H1 (cell line): ENCODE measurements around the gene LZTFL1. TPM values are rescaled to one million over a fixed set of nuclear protein-coding genes. Genes with fewer than 3 reads are reported as not detected.

ENCODE experiments used
- CTCF ChIA-PET: fragments of 300-600 bp; sonication (Branson Sonifier 250); formaldehyde crosslinking; loops from one replicate; lab custom pipeline; 2021; ENCODE audit not compliant: partially characterized antibody; lab: Charles Lee
- POLR2A ChIA-PET: fragments of 300-600 bp; sonication (Branson Sonifier 250); formaldehyde crosslinking; loops from one replicate; lab custom pipeline; 2021; ENCODE audit warnings: inconsistent platforms; ENCODE audit not compliant: partially characterized antibody; lab: Charles Lee
- DNase-seq, 2 experiments: peaks; one replicate each; pipeline versions ENCODE4 v3.0.0 to v3.0.0-alpha.2; 2010 to 2022; ENCODE audit warnings: low spot score in 2 of 2, low read depth in 1 of 2, mixed read lengths in 1 of 2
- FAIRE-seq: peaks from 2 replicates; lab custom pipeline; 2011; peaks lifted over from hg19 to GRCh38; lab: Jason Lieb, UNC
- H2AFZ ChIP-seq: 2 replicates; pipeline ENCODE4 v1.8.1; 2012; ENCODE audit warnings: low read length, inconsistent platforms
- H2AK5ac ChIP-seq: 2 replicates; pipeline ENCODE4 v1.6.1; 2013; ENCODE audit warnings: low read depth, low read length
- H2BK120ac ChIP-seq: replicated peaks from 2 replicates; pipeline ENCODE3; 2013; ENCODE audit warnings: low read depth, low read length, inconsistent platforms
- H2BK12ac ChIP-seq: 2 replicates; pipeline ENCODE4 v1.6.1; 2013; ENCODE audit warnings: low read depth, low read length
- H2BK15ac ChIP-seq: 2 replicates; pipeline ENCODE4 v1.6.1; 2013; ENCODE audit warnings: low read length
- H2BK20ac ChIP-seq: 2 replicates; pipeline ENCODE4 v1.6.1; 2013; ENCODE audit warnings: low read length
- H2BK5ac ChIP-seq: 2 replicates; pipeline ENCODE4 v1.6.1; 2013; ENCODE audit warnings: low read depth, low read length
- H3K14ac ChIP-seq: 2 replicates; pipeline ENCODE4 v1.6.1; 2013; ENCODE audit warnings: inconsistent platforms; ENCODE audit not compliant: insufficient read length
- H3K18ac ChIP-seq: 2 replicates; pipeline ENCODE4 v1.6.1; 2013; ENCODE audit warnings: low read length; ENCODE audit errors: extremely low read depth
- H3K23ac ChIP-seq: 2 replicates; pipeline ENCODE4 v1.6.1; 2013; ENCODE audit warnings: inconsistent platforms; ENCODE audit not compliant: insufficient read length
- H3K23me2 ChIP-seq: 2 replicates; pipeline ENCODE4 v1.6.1; 2013; ENCODE audit warnings: low read depth, low read length
- H3K27ac ChIP-seq: 2 replicates; pipeline ENCODE4 v1.6.1; 2011; ENCODE audit warnings: low read depth, low read length, inconsistent platforms
- H3K27me3 ChIP-seq, 4 experiments: replicated peaks in 1 of 4; 1 replicate in 1 of 4; 2 replicates in 3 of 4; pipeline versions ENCODE4 v1.6.1 to v1.8.1; 2011 to 2013; ENCODE audit warnings: low read length in 3 of 4, mild to moderate bottlenecking in 3 of 4, inconsistent platforms in 2 of 4, mixed read lengths in 2 of 4, moderate library complexity in 1 of 4; ENCODE audit not compliant: control insufficient read depth in 3 of 4, insufficient read depth in 3 of 4; ENCODE audit errors: extremely low read depth in 1 of 4
- H3K36me3 ChIP-seq, 4 experiments: 2 replicates each; pipeline versions ENCODE4 v1.6.1 to v1.8.1; 2011 to 2013; ENCODE audit warnings: mild to moderate bottlenecking in 4 of 4, low read length in 3 of 4, moderate library complexity in 2 of 4, control low read depth in 1 of 4, inconsistent platforms in 1 of 4; ENCODE audit not compliant: insufficient read depth in 4 of 4, control insufficient read depth in 2 of 4
- H3K4ac ChIP-seq: replicated peaks from 2 replicates; pipeline ENCODE3; 2013; ENCODE audit warnings: low read length, low read depth, mixed read lengths, inconsistent platforms; ENCODE audit not compliant: insufficient read length
- H3K4me1 ChIP-seq, 4 experiments: replicated peaks in 1 of 4; 1 replicate in 1 of 4; 2 replicates in 3 of 4; pipeline versions ENCODE4 v1.6.1 to v1.8.1; 2011 to 2013; ENCODE audit warnings: low read length in 3 of 4, inconsistent platforms in 2 of 4, mixed read lengths in 1 of 4; ENCODE audit not compliant: insufficient read depth in 4 of 4, control insufficient read depth in 3 of 4
- H3K4me2 ChIP-seq, 2 experiments: 2 replicates each; pipeline versions ENCODE4 v1.6.1 to v1.8.1; 2011 to 2013; ENCODE audit warnings: low read depth in 2 of 2, low read length in 2 of 2, control low read depth in 1 of 2, inconsistent platforms in 1 of 2, mild to moderate bottlenecking in 1 of 2; ENCODE audit not compliant: insufficient read depth in 1 of 2
- H3K4me3 ChIP-seq, 4 experiments: fragments of 200-600, 300-600 bp in 1 of 4; sonication (generic), shearing (Covaris generic), sonication (Bioruptor Twin) in 1 of 4; 2 replicates each; pipeline versions ENCODE4 v1.5.1 to v1.8.1; 2011 to 2016; ENCODE audit warnings: low read length in 4 of 4, low read depth in 3 of 4, control low read depth in 2 of 4, inconsistent platforms in 2 of 4, mild to moderate bottlenecking in 2 of 4, mixed read lengths in 1 of 4, moderate library complexity in 1 of 4; ENCODE audit not compliant: insufficient read depth in 2 of 4; ENCODE audit errors: extremely low read depth in 1 of 4
- H3K56ac ChIP-seq: replicated peaks from 2 replicates; pipeline ENCODE3; 2013; ENCODE audit warnings: low read depth, mild to moderate bottlenecking, mixed read lengths, low read length, inconsistent platforms; ENCODE audit not compliant: insufficient read length
- H3K79me1 ChIP-seq: 2 replicates; pipeline ENCODE4 v1.6.1; 2013; ENCODE audit warnings: low read depth, low read length, control low read depth
- H3K79me2 ChIP-seq, 2 experiments: 2 replicates each; pipeline versions ENCODE4 v1.6.1 to v1.8.1; 2012 to 2013; ENCODE audit warnings: low read length in 2 of 2, mild to moderate bottlenecking in 2 of 2, inconsistent platforms in 1 of 2; ENCODE audit not compliant: insufficient read depth in 2 of 2, control insufficient read depth in 1 of 2
- H3K9ac ChIP-seq, 4 experiments: replicated peaks in 1 of 4; 1 replicate in 1 of 4; 2 replicates in 3 of 4; pipeline versions ENCODE4 v1.6.1 to v1.8.1; 2011 to 2013; ENCODE audit warnings: low read depth in 3 of 4, low read length in 3 of 4, control low read depth in 2 of 4, mild to moderate bottlenecking in 2 of 4, moderate library complexity in 2 of 4, inconsistent platforms in 1 of 4; ENCODE audit errors: extremely low read depth in 1 of 4
- H3K9me3 ChIP-seq, 2 experiments: 2 replicates each; pipeline versions ENCODE4 v1.6.1 to v1.8.1; 2012 to 2013; ENCODE audit warnings: mild to moderate bottlenecking in 2 of 2, moderate library complexity in 2 of 2, control low read depth in 1 of 2, inconsistent platforms in 1 of 2, low read depth in 1 of 2, low read length in 1 of 2, mixed read lengths in 1 of 2; ENCODE audit not compliant: insufficient read depth in 2 of 2
- H4K20me1 ChIP-seq, 2 experiments: replicated peaks in 1 of 2; 2 replicates each; pipeline versions ENCODE3 to v1.8.1; 2011 to 2013; ENCODE audit warnings: inconsistent platforms in 2 of 2, low read length in 2 of 2, mild to moderate bottlenecking in 1 of 2; ENCODE audit not compliant: insufficient read depth in 2 of 2, control insufficient read depth in 1 of 2
- H4K5ac ChIP-seq: 2 replicates; pipeline ENCODE4 v1.6.1; 2013; ENCODE audit warnings: low read length, low read depth, mixed read lengths, inconsistent platforms; ENCODE audit not compliant: insufficient read length
- H4K8ac ChIP-seq: 2 replicates; pipeline ENCODE4 v1.8.0; 2013; ENCODE audit warnings: mild to moderate bottlenecking, moderate library complexity, low read length, inconsistent platforms; ENCODE audit not compliant: insufficient read depth; ENCODE audit errors: extremely low read depth
- H4K91ac ChIP-seq: replicated peaks from 2 replicates; pipeline ENCODE3; 2013; ENCODE audit warnings: low read length, mixed read lengths, inconsistent platforms; ENCODE audit not compliant: insufficient read length
- SRF ChIP-seq: IDR thresholded peaks from 2 replicates; pipeline ENCODE4 v1.6.1; 2011; ENCODE audit warnings: mild to moderate bottlenecking, low read depth, low read length, moderate library complexity
- TCF12 ChIP-seq: IDR thresholded peaks from 2 replicates; pipeline ENCODE4 v1.6.1; 2011; ENCODE audit warnings: low read depth, mild to moderate bottlenecking, low read length
- WGBS, 2 experiments: shearing (Covaris generic) in 1 of 2; methylation state at CpG; one replicate each; pipeline versions ENCODE4 v1.1.6 to v1.1.7; 2013 to 2015; ENCODE audit warnings: low lambda C conversion rate in 2 of 2, mixed read lengths in 2 of 2, inconsistent platforms in 1 of 2, low coverage in 1 of 2, missing lambda C conversion rate in 1 of 2; ENCODE audit not compliant: insufficient replicate concordance in 2 of 2, insufficient coverage in 1 of 2, insufficient read length in 1 of 2; ENCODE audit errors: extremely low coverage in 1 of 2, missing lambda C conversion rate in 1 of 2; 5-methylcytosine and 5-hydroxymethylcytosine counted together
- polyA plus RNA-seq, 7 experiments: library from polyadenylated mRNA; depleted of rRNA in 3 of 7; stranded (reverse) in 5 of 7; unstranded in 2 of 7; fragments of >200 nt in 5 of 7; fragments of 200-250 nt in 2 of 7; gene quantifications; 1 replicate in 5 of 7; 2 replicates in 1 of 7; 4 replicates in 1 of 7; pipeline versions ENCODE4 v1.2.1 to v1.2.3, GENCODE V29; 2011 to 2013; ENCODE audit warnings: missing spikeins in 2 of 7, mixed read lengths in 2 of 7
- total RNA-seq: library from RNA; stranded (reverse); fragmentation: NEBNext Ultra II Directional; extraction: Animal tissue kit (Norgen Biotek cat#: 25700); gene quantifications from 2 replicates; pipeline ENCODE4 v1.2.1, GENCODE V29; 2021

LZTFL1 gene
- total and polyA plus RNA-seq, 2 of the 8 experiments (the other 6 are each of a cell fraction or from before 2014, with no cell fraction given) = 8.7 to 11.5 TPM

- Histone ChIP-seq H2BK12ac (no peak overlapping the region), H3K27me3 (0 out of 7 replicates have a peak, but pooled peaks cover 0 to 3% (median 0%) of the 10 kb centered on the region in 4 experiments), H4K8ac (no peak overlapping the region), H3K27ac (no peak overlapping the region), H2BK15ac (no peak overlapping the region), H3K9ac (no peak overlapping the region; a peak in 1 of 7 replicates), H3K14ac (no peak overlapping the region), H2AFZ (0 out of 2 replicates have a peak overlapping the region, but pooled peaks have one; percentile 60), H2BK5ac (no peak overlapping the region), H3K79me1 (no peaks in the 10 kb centered on the region; the same call in 1 of the 2 replicates), H2BK20ac (no peak overlapping the region), H3K4me3 (no peak overlapping the region), H4K91ac (no peak overlapping the region), H3K23ac (no peak overlapping the region), H4K5ac (no peak overlapping the region), H3K79me2 (no peaks in the 10 kb centered on the region), H3K4ac (no peak overlapping the region), H3K23me2 (no peaks in the 10 kb centered on the region), H3K4me2 (no peak overlapping the region), H2BK120ac (no peak overlapping the region), H3K9me3 (no peaks in the 10 kb centered on the region), H4K20me1 (no peaks in the 10 kb centered on the region), H3K4me1 (peaks cover 0 to 4% (median 2%) of the 10 kb centered on the region in 4 experiments; a peak in 2 of 7 replicates), H3K36me3 (no peaks in the 10 kb centered on the region), H2AK5ac (no peak overlapping the region), H3K18ac (no peak overlapping the region), H3K56ac (no peak overlapping the region)
- DNase-seq (no peak), FAIRE-seq (no peak)
- no peak for TF ChIP-seq SRF
- no peak for TF ChIP-seq TCF12
- 75% methylated on average over 6 of the region's 6 CpGs; no CpG with 5 or more reads in 1 of the 2 experiments for WGBS, 2 experiments
- ChIA-PET CTCF (interaction anchor here (2.1 kb wide), 1 partner anchor 27 kb away, joined by 6 read pairs; no protein-coding TSS in a partner anchor), POLR2A (interaction anchor here (0.7 kb wide), 1 partner anchor 373 kb away, joined by 3 read pairs; no protein-coding TSS in a partner anchor)
These were observed 29.9 kb upstream of the LZTFL1 start for GRCh38 chr3:45871780-45872179.
